ENCODE results near the gene MED10.

Gene MED10

GRCh38 chr5:6348476-6349000 is 29.8 kb downstream of the MED10 start:
- DNase-seq (ENCODE audit: low spot score): no peak

- no peak for DNase-seq (ENCODE audit: low spot score)
Observed at GRCh38 chr5:6347673-6348072, 30.7 kb downstream of the MED10 start.

GRCh38 chr5:6347165-6347564 is 31.2 kb downstream of the MED10 start:
- no peak for DNase-seq (ENCODE audit: low spot score)

GRCh38 chr5:6344593-6344989 is 33.8 kb downstream of the MED10 start:
- no peak for DNase-seq (ENCODE audit: low spot score)

- DNase-seq (ENCODE audit: low spot score): no peak
Observed at GRCh38 chr5:6343951-6344592, 34.3 kb downstream of the MED10 start.

- DNase-seq (ENCODE audit: low spot score): no peak
Observed at GRCh38 chr5:6342689-6343315, 35.5 kb downstream of the MED10 start.

GRCh38 chr5:6340100-6340499 is 38.2 kb downstream of the MED10 start:
- DNase-seq (ENCODE audit: low spot score): no peak

- DNase-seq (ENCODE audit: low spot score): no peak
Observed at GRCh38 chr5:6338871-6339270, 39.5 kb downstream of the MED10 start.

- DNase-seq (ENCODE audit: low spot score): no peak
Observed at GRCh38 chr5:6338135-6338534, 40.2 kb downstream of the MED10 start.

- no peak for DNase-seq (ENCODE audit: low spot score)
Observed at GRCh38 chr5:6333182-6333905, 45.0 kb downstream of the MED10 start.

- no peak for DNase-seq (ENCODE audit: low spot score)
Observed at GRCh38 chr5:6328173-6328572, 50.2 kb downstream of the MED10 start.

- no peak for DNase-seq (ENCODE audit: low spot score)
Observed at GRCh38 chr5:6326776-6327175, 51.6 kb downstream of the MED10 start.

GRCh38 chr5:6322163-6322713 is 56.1 kb downstream of the MED10 start:
- no peak for DNase-seq (ENCODE audit: low spot score)
